ENCODE data around the gene MED12L.

MED12L gene

GRCh38 chr3:151383956-151384355 lies 298.5 kb downstream of the MED12L start:
- TF ChIP-seq GATA2 (IDR thresholded peaks at IDR 0.05; ENCODE audit: low read depth, low read length) = no peak
- no peak for TF ChIP-seq GATA3 (IDR thresholded peaks at IDR 0.05; ENCODE audit: low read depth, low read length)

DNA sequence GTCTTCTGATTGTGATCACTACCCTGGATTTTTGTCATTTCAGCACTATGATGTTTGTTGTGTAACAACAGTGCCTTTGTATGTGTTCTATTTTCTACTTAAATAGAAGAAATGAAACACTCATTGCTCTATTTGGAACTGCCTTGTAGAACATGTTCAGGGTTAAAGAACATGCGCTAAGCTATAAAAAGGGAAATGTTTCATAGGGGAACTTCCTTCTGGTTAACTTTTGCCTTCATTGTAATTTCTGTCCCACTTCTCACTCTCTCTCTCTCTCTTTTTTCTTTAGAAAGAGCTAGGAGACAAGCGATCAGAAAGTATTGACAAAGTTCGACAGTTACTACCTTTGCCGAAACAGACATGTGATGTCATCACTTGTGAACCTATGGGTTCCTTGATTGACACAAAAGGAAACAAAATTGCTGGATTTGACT lies 299.3 kb downstream of the MED12L start, which contains the start of gene P2RY12:
Gene P2RY12, minus strand, starts transcription at position 13 of the 434 bp plus-strand sequence. CDS start 45,908 bp downstream, outside the sequence.
- no peak for TF ChIP-seq GATA3 (IDR thresholded peaks at IDR 0.05; ENCODE audit: low read depth, low read length)
- TF ChIP-seq GATA2 (IDR thresholded peaks at IDR 0.05; ENCODE audit: low read depth, low read length) = no peak

- no peak for TF ChIP-seq GATA2 (IDR thresholded peaks at IDR 0.05; ENCODE audit: low read depth, low read length)
- TF ChIP-seq GATA3 (IDR thresholded peaks at IDR 0.05; ENCODE audit: low read depth, low read length) = no peak
Observed at GRCh38 chr3:151386056-151386455, 300.6 kb downstream of the MED12L start.

DNA sequence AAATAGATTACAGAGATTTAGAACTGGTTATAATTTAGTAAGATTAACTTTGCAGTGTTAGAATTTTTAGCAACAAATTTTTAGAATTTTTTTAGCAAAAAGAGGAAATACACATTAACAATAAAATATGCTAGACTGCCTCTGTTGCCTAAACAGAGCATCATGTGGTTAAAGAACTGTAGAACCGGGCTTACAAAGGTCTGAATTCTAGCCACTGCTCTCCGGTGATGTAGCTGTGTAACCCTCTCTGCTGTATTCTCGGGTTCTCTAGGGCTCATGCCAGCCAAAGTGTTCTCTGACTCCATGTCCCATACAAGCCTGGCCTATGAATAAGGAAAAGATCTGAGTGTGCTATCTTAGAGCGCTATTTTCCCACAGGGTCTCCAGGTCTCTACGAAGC lies 302.0 kb downstream of the MED12L start:
- TF ChIP-seq GATA2 (IDR thresholded peaks at IDR 0.05; ENCODE audit: low read depth, low read length) (no peak), GATA3 (IDR thresholded peaks at IDR 0.05; ENCODE audit: low read depth, low read length) (no peak)

DNA sequence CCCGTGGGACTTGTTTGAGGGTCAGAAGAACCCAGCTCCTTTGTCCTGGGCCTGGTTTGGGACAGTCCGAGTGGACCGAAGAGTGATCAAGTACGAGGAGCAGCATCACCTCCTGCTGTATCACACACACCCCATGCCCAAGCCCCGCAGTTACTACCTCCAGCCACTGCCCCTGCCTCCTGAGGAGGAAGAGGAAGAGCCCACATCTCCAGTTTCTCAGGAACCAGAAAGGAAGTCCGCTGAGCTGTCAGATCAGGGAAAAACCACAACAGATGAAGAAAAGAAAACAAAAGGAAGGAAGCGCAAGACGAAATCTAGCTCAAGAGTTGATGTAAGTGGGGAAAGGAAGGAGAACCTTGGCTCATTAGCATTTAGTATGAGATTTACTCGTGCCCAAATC lies 302.4 kb downstream of the MED12L start:
- no peak for TF ChIP-seq GATA2 (IDR thresholded peaks at IDR 0.05; ENCODE audit: low read depth, low read length)
- TF ChIP-seq GATA3 (IDR thresholded peaks at IDR 0.05; ENCODE audit: low read depth, low read length) = no peak

DNA sequence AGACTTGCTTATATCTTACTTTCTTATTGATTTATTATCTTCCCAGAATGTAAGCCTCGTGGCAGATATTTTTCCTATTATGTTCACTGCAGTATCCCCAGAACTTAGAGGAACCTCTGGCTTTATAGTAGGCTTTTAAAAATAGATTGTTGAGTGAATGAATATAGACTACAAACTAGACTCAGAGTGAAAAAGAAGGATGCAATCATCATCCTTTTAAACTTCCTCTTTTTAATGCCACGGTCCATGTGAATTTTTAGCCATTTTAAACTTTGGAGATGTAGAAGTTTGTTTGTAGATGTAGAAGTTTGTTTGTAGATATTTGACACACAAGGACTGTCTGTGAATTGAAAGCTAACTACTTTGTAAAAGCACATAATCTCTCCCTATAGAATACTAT lies 306.3 kb downstream of the MED12L start:
- no peak for TF ChIP-seq GATA2 (IDR thresholded peaks at IDR 0.05; ENCODE audit: low read depth, low read length)
- TF ChIP-seq GATA3 (IDR thresholded peaks at IDR 0.05; ENCODE audit: low read depth, low read length) = no peak

- no peak for TF ChIP-seq GATA3 (IDR thresholded peaks at IDR 0.05; ENCODE audit: low read depth, low read length)
Observed at GRCh38 chr3:151393146-151393830, 307.8 kb downstream of the MED12L start.

GRCh38 chr3:151393941-151394340 lies 308.5 kb downstream of the MED12L start:
- TF ChIP-seq GATA2 (IDR thresholded peaks at IDR 0.05; ENCODE audit: low read depth, low read length) (no peak), GATA3 (IDR thresholded peaks at IDR 0.05; ENCODE audit: low read depth, low read length) (no peak)

DNA sequence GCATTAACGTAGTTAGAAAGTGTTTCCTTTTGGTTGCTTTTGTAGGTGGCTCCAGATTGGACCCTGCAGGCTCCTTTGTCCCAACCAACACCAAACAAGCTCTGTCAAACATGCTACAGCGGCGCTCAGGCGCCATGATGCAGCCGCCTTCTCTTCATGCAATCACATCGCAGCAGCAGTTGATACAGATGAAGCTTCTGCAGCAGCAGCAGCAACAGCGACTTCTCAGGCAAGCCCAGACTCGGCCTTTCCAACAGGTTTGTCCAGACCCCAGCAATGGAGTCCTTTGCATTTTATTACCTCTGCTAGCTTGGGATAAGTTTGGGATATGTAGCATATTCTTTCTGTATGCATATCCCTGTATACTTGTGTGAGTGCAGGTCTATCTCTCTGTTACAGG lies 309.1 kb downstream of the MED12L start:
- TF ChIP-seq GATA3 (IDR thresholded peaks at IDR 0.05; ENCODE audit: low read depth, low read length) = no peak
- no peak for TF ChIP-seq GATA2 (IDR thresholded peaks at IDR 0.05; ENCODE audit: low read depth, low read length)

- TF ChIP-seq GATA2 (IDR thresholded peaks at IDR 0.05; ENCODE audit: low read depth, low read length) (no peak), GATA3 (IDR thresholded peaks at IDR 0.05; ENCODE audit: low read depth, low read length) (no peak)
Observed at GRCh38 chr3:151395806-151396205, 310.3 kb downstream of the MED12L start.

DNA sequence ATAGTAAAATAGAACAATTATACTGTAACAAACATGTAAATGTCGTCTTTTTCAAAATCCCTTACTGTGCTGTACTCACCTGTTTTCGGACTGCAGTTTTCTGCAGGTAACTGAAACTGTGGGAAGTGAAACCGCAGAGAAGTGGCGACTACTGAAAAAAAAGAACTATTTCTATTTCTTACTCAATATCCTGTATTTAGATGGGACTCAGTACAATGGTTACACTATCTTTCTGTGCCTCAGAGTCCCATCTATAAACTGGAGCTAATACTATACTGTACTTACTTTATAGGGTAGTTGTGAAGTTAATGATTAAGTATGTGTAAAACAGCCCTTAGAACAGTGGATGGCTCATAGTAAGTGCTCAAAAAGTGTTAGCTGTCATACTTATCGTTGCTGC lies 313.4 kb downstream of the MED12L start:
- TF ChIP-seq GATA2 (IDR thresholded peaks at IDR 0.05; ENCODE audit: low read depth, low read length) (no peak), GATA3 (IDR thresholded peaks at IDR 0.05; ENCODE audit: low read depth, low read length) (no peak)

- TF ChIP-seq GATA2 (IDR thresholded peaks at IDR 0.05; ENCODE audit: low read depth, low read length) (no peak), GATA3 (IDR thresholded peaks at IDR 0.05; ENCODE audit: low read depth, low read length) (no peak)
Observed at GRCh38 chr3:151400341-151400740, 314.9 kb downstream of the MED12L start.

- TF ChIP-seq GATA2 (IDR thresholded peaks at IDR 0.05; ENCODE audit: low read depth, low read length) = no peak
- TF ChIP-seq GATA3 (IDR thresholded peaks at IDR 0.05; ENCODE audit: low read depth, low read length) = no peak
Observed at GRCh38 chr3:151402349-151402748, 316.9 kb downstream of the MED12L start.

DNA sequence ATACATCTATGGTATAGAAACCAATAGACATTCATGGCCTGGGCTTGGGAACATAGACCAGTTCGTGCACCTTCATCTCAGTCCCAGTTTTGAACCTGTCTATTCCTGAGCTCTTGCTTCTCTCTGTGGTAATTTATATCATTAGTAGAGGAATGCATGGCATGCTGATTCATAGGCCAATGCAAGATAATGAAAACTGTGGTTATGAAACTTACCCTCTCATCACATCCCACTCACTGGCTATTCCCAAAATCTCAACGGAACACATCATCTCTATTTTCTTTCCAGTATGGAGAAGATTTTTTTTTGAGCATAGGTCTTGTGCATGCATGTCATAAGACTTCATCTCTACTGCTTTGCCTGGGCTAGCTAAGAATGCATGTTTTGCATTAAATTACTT lies 317.8 kb downstream of the MED12L start:
- TF ChIP-seq GATA2 (IDR thresholded peaks at IDR 0.05; ENCODE audit: low read depth, low read length) (no peak), GATA3 (IDR thresholded peaks at IDR 0.05; ENCODE audit: low read depth, low read length) (no peak)

GRCh38 chr3:151404316-151404715 lies 318.9 kb downstream of the MED12L start:
- no peak for TF ChIP-seq GATA2 (IDR thresholded peaks at IDR 0.05; ENCODE audit: low read depth, low read length)
- TF ChIP-seq GATA3 (IDR thresholded peaks at IDR 0.05; ENCODE audit: low read depth, low read length) = no peak

GRCh38 chr3:151407928-151408327 lies 322.5 kb downstream of the MED12L start:
- TF ChIP-seq GATA2 (IDR thresholded peaks at IDR 0.05; ENCODE audit: low read depth, low read length) (no peak), GATA3 (IDR thresholded peaks at IDR 0.05; ENCODE audit: low read depth, low read length) (no peak)
